ENCODE data around the gene RSPH1.

- TF ChIP-seq CTCF (IDR thresholded peaks at IDR 0.05; ENCODE audit: low read depth, low read length, poor library complexity, severe bottlenecking) (no peak), EZH2phosphoT487 (IDR thresholded peaks at IDR 0.05; ENCODE audit: borderline replicate concordance, low read length) (no peak)
Measured at GRCh38 chr21:42514883-42515228, 18.8 kb upstream of the RSPH1 start.
